Neuronal stem cell (in vitro differentiated cells): ENCODE measurements around the gene ZNF609.

Source experiments
- DNase-seq: peaks from one replicate; pipeline ENCODE4 v3.0.0-alpha.2; 2013; ENCODE audit warnings: low spot score
- H2AFZ ChIP-seq: one replicate; pipeline ENCODE4 v1.6.1; 2013; ENCODE audit warnings: mild to moderate bottlenecking, low read length, inconsistent platforms
- H2AK5ac ChIP-seq: 2 replicates; pipeline ENCODE4 v1.6.1; 2013; ENCODE audit warnings: low read depth, mild to moderate bottlenecking, inconsistent platforms, low read length, moderate library complexity, mixed read lengths
- H2BK120ac ChIP-seq: 2 replicates; pipeline ENCODE4 v1.6.1; 2013; ENCODE audit warnings: low read depth, mild to moderate bottlenecking, inconsistent platforms, low read length, moderate library complexity, mixed read lengths
- H2BK12ac ChIP-seq: one replicate; pipeline ENCODE4 v1.6.1; 2013; ENCODE audit warnings: low read length, inconsistent platforms
- H2BK15ac ChIP-seq: 2 replicates; pipeline ENCODE4 v1.6.1; 2013; ENCODE audit warnings: mild to moderate bottlenecking, low read length, inconsistent platforms, mixed read lengths
- H2BK5ac ChIP-seq: one replicate; pipeline ENCODE4 v1.6.1; 2013; ENCODE audit warnings: inconsistent platforms, mild to moderate bottlenecking, low read length, moderate library complexity
- H3K14ac ChIP-seq: one replicate; pipeline ENCODE4 v1.6.1; 2013; ENCODE audit warnings: low read length, inconsistent platforms
- H3K18ac ChIP-seq: 2 replicates; pipeline ENCODE4 v1.6.1; 2013; ENCODE audit warnings: low read length, inconsistent platforms
- H3K23ac ChIP-seq: 2 replicates; pipeline ENCODE4 v1.6.1; 2013; ENCODE audit warnings: low read depth, mild to moderate bottlenecking, mixed read lengths, low read length, inconsistent platforms; ENCODE audit not compliant: poor library complexity
- H3K27ac ChIP-seq: replicated peaks from 3 replicates; pipeline ENCODE4 v1.5.1; 2013; ENCODE audit warnings: low read length, inconsistent platforms
- H3K27me3 ChIP-seq, 3 experiments: 2 replicates each; pipeline ENCODE4 v1.6.1; 2013; ENCODE audit warnings: low read length in 3 of 3, mild to moderate bottlenecking in 2 of 3, inconsistent platforms in 1 of 3, low read depth in 1 of 3, mixed read lengths in 1 of 3, moderate library complexity in 1 of 3; ENCODE audit not compliant: control insufficient read depth in 3 of 3, insufficient read depth in 3 of 3
- H3K36me3 ChIP-seq, 2 donors: replicated peaks in 1 of 2; 2 replicates each; pipeline ENCODE4 v1.6.1; 2013; ENCODE audit warnings: low read length in 2 of 2; ENCODE audit not compliant: control insufficient read depth in 2 of 2, insufficient read depth in 2 of 2
- H3K4ac ChIP-seq: 2 replicates; pipeline ENCODE4 v1.6.1; 2013; ENCODE audit warnings: inconsistent platforms, mild to moderate bottlenecking, low read length, moderate library complexity
- H3K4me1 ChIP-seq, 2 donors: 1 replicate in 1 of 2; 2 replicates in 1 of 2; pipeline ENCODE4 v1.6.1; 2013; ENCODE audit warnings: low read length in 2 of 2, low read depth in 1 of 2; ENCODE audit not compliant: control insufficient read depth in 2 of 2, insufficient read depth in 1 of 2
- H3K4me2 ChIP-seq: one replicate; pipeline ENCODE4 v1.6.1; 2013; ENCODE audit warnings: mild to moderate bottlenecking, low read length, inconsistent platforms; ENCODE audit not compliant: insufficient read depth, poor library complexity, severe bottlenecking
- H3K4me3 ChIP-seq, 2 donors: 2 replicates each; pipeline ENCODE4 v1.5.1; 2013; ENCODE audit warnings: low read length in 2 of 2, mild to moderate bottlenecking in 2 of 2, inconsistent platforms in 1 of 2, moderate library complexity in 1 of 2
- H3K79me1 ChIP-seq: one replicate; pipeline ENCODE4 v1.6.1; 2013; ENCODE audit warnings: low read depth, mild to moderate bottlenecking, inconsistent platforms, low read length, moderate library complexity
- H3K9ac ChIP-seq: one replicate; pipeline ENCODE4 v1.6.1; 2013; ENCODE audit warnings: mild to moderate bottlenecking, low read depth, low read length, inconsistent platforms; ENCODE audit not compliant: poor library complexity
- H3K9me3 ChIP-seq, 2 donors: replicated peaks in 1 of 2; 2 replicates each; pipeline versions ENCODE3 to v1.6.1; 2013; ENCODE audit warnings: low read length in 2 of 2, mild to moderate bottlenecking in 2 of 2, inconsistent platforms in 1 of 2, low read depth in 1 of 2, mixed read lengths in 1 of 2, moderate library complexity in 1 of 2; ENCODE audit not compliant: control insufficient read depth in 2 of 2, insufficient read depth in 1 of 2
- H4K8ac ChIP-seq: one replicate; pipeline ENCODE4 v1.6.1; 2013; ENCODE audit warnings: low read depth, mild to moderate bottlenecking, inconsistent platforms, low read length, moderate library complexity
- H4K91ac ChIP-seq: one replicate; pipeline ENCODE4 v1.6.1; 2013; ENCODE audit warnings: low read length, low read depth, mild to moderate bottlenecking, inconsistent platforms; ENCODE audit not compliant: poor library complexity
- WGBS, 2 donors: extraction: QIAGEN DNeasy Blood & Tissue Kit; methylation state at CpG; one replicate each; pipeline ENCODE4 v1.1.7; 2013; ENCODE audit warnings: missing lambda C conversion rate in 2 of 2, mixed read lengths in 1 of 2; ENCODE audit not compliant: insufficient read length in 2 of 2, insufficient replicate concordance in 1 of 2; ENCODE audit errors: extremely low coverage in 2 of 2; 5-methylcytosine and 5-hydroxymethylcytosine counted together

The ZNF609 gene

DNA sequence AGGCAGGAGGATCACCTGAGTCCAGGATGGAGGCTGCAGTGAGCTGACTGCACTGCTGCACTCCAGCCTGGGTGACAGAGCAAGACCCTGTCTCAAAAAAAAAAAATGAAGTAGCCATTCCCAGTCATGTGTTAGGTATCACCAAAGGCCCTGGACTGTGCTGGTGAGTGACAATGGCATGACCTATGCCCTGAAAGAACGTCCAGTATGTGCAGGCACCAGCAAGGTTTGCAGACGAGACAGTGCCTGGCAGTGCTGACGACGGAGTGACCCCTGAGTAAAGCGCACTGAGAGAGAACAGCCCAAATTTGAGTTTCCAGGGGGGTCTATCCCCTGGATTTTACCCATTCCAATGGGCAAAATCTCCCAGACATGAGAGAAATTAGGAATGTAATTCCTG lies 269.8 kb downstream of the ZNF609 start:
- peaks cover 0 to 2% of the 10 kb centered on the region in 2 donors for H3K4me1 ChIP-seq
- H3K4me3 ChIP-seq: no peak overlapping the region
- WGBS, 2 donors: no CpG with 5 or more reads among the region's 5 CpGs
- no peaks in the 10 kb centered on the region for H3K9me3 ChIP-seq
- no peak overlapping the region for H4K8ac ChIP-seq
- no peak overlapping the region for H2BK5ac ChIP-seq
- no peak overlapping the region for H3K18ac ChIP-seq
- H2BK12ac ChIP-seq: no peak overlapping the region
- no peak for DNase-seq
- H2BK15ac ChIP-seq: no peak overlapping the region
- H4K91ac ChIP-seq: no peak overlapping the region
- no peak overlapping the region for H3K14ac ChIP-seq
- H3K4ac ChIP-seq: no peak overlapping the region
- no peak overlapping the region for H3K4me2 ChIP-seq
- no peak overlapping the region for H3K27ac ChIP-seq
- no peak overlapping the region for H3K23ac ChIP-seq
- no peak overlapping the region for H3K9ac ChIP-seq
- no peaks in the 10 kb centered on the region for H3K27me3 ChIP-seq
- H2AK5ac ChIP-seq: no peak overlapping the region
- H3K79me1 ChIP-seq: no peaks in the 10 kb centered on the region
- H3K36me3 ChIP-seq: peaks cover 0 to 10% of the 10 kb centered on the region in 2 donors
- no peak overlapping the region for H2BK120ac ChIP-seq
- no peak overlapping the region for H2AFZ ChIP-seq

DNA sequence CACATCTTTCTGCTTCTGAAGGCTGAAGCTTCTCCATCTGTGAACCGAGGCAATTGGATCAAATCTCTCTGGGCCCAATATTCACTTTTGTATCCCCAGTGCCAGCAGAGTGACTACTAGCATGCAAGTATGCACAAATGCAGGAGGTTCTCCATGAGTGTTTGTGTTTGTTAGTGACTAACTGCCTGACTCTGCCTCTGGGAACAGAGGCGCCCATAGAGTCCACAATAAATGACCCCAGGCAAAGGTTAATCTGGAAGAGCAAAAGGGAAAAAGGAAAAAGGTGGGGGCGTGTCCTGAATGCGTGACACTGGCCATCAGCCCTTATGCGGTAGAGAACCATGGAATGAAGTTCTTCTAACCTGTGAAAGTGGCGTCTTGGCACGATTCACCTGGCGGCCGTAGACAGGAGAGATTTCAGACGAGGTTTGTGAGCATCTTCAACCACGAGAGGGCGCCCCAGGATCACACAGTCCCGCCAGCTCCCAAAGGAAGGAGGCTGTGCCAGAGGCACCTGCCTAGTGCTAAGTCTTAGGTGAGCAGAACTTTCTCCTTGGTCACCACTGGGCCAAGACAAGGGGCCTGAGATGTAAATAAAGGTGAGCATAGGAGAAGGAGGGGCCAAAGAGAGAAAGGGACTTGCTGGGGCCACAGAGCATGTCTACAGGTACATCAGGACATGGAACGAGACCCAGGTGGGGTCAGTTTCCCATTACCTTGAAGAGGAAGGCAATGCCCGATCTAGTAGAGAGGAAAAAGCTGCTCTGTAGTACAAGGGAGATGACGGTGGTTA lies 270.8 kb downstream of the ZNF609 start:
- Histone ChIP-seq H3K9ac (no peak overlapping the region), H3K9me3 (no peaks in the 10 kb centered on the region), H3K23ac (no peak overlapping the region), H3K36me3 (peaks cover 0 to 10% of the 10 kb centered on the region in 2 donors), H3K4me3 (no peak overlapping the region), H4K91ac (no peak overlapping the region), H2BK5ac (no peak overlapping the region), H2BK12ac (no peak overlapping the region), H2BK15ac (no peak overlapping the region), H2BK120ac (no peak overlapping the region), H3K18ac (no peak overlapping the region), H3K79me1 (no peaks in the 10 kb centered on the region), H3K4me2 (no peak overlapping the region), H4K8ac (no peak overlapping the region), H2AK5ac (no peak overlapping the region), H3K14ac (no peak overlapping the region), H3K27me3 (no peaks in the 10 kb centered on the region), H3K4ac (no peak overlapping the region), H3K27ac (no peak overlapping the region), H2AFZ (no peak overlapping the region), H3K4me1 (peaks cover 0 to 6% of the 10 kb centered on the region in 2 donors)
- WGBS, 2 donors: no CpG with 5 or more reads among the region's 16 CpGs
- peak; percentile 82 for DNase-seq

DNA sequence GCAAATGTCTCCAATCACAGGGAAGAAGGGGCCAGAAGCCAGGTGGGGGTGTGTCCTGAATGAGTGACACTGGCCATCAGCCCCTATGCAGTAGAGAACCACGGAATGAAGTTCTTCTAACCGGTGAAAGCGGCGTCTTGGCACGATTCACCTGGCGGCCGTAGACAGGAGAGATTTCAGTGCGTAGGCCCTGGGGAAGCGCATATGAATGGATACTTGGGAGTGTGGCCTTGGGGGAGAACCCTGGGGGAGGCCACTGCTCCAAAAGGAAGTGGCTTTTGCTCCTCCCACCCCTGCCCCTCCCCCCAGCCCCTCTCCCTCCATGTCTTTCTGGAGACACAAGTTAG lies 271.4 kb downstream of the ZNF609 start:
- H3K27ac ChIP-seq: no peak overlapping the region
- WGBS, 2 donors: no CpG with 5 or more reads among the region's 9 CpGs
- H3K14ac ChIP-seq: no peak overlapping the region
- H2BK12ac ChIP-seq: no peak overlapping the region
- no peak overlapping the region for H2BK120ac ChIP-seq
- H2AFZ ChIP-seq: no peak overlapping the region
- H3K79me1 ChIP-seq: no peaks in the 10 kb centered on the region
- H3K4me3 ChIP-seq: no peak overlapping the region
- no peak overlapping the region for H4K91ac ChIP-seq
- H2AK5ac ChIP-seq: no peak overlapping the region
- no peak overlapping the region for H3K4me2 ChIP-seq
- no peaks in the 10 kb centered on the region for H3K9me3 ChIP-seq
- H3K9ac ChIP-seq: no peak overlapping the region
- H3K4me1 ChIP-seq: peaks cover 0 to 8% of the 10 kb centered on the region in 2 donors
- H2BK5ac ChIP-seq: no peak overlapping the region
- no peak overlapping the region for H3K23ac ChIP-seq
- no peak overlapping the region for H3K4ac ChIP-seq
- DNase-seq: no peak
- H3K18ac ChIP-seq: no peak overlapping the region
- no peaks in the 10 kb centered on the region for H3K27me3 ChIP-seq
- no peak overlapping the region for H2BK15ac ChIP-seq
- peaks cover 0 to 10% of the 10 kb centered on the region in 2 donors for H3K36me3 ChIP-seq
- no peak overlapping the region for H4K8ac ChIP-seq

DNA sequence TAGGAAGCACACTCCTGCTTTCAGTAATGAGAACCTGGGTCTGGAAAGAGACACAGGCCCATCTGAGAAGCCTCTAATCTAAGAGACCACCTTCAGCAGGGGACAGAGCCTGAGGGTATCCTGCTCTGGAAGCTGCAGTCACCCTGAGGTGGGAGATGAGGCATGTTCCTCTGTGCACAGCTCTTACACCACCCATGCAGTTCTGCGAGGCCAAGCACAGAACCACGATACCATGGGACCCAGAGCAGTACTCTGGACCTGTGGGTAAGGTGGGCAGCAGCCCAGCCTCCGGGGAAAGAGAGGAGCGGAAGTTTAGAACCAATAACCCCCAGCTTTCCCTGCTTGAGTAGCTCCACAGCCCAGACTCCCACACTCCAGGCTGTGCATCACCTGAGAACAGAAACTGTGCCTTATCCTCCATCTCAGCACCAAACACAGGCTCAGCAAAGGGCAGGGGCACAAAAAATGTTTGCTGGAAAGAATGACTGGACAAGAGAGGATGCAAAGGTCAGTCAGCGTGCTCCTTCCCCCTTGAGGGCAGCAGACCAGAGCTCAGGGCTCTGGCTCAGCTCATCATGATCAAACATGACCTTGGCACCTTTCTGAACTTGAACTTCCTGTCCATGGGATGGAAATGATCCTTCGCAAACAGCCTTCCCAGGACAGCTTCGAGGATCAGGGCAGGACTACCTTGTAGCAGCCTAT lies 271.9 kb downstream of the ZNF609 start:
- H4K91ac ChIP-seq: no peak overlapping the region
- H3K27me3 ChIP-seq: no peaks in the 10 kb centered on the region
- no peak overlapping the region for H4K8ac ChIP-seq
- no peak overlapping the region for H3K27ac ChIP-seq
- no peak overlapping the region for H2BK15ac ChIP-seq
- no peaks in the 10 kb centered on the region for H3K9me3 ChIP-seq
- no peak overlapping the region for H3K4me3 ChIP-seq
- peaks cover 0 to 8% of the 10 kb centered on the region in 2 donors for H3K4me1 ChIP-seq
- no peak for DNase-seq
- H2BK12ac ChIP-seq: no peak overlapping the region
- H3K4me2 ChIP-seq: no peak overlapping the region
- H3K79me1 ChIP-seq: no peaks in the 10 kb centered on the region
- H3K9ac ChIP-seq: no peak overlapping the region
- H3K4ac ChIP-seq: no peak overlapping the region
- no peak overlapping the region for H3K14ac ChIP-seq
- no peak overlapping the region for H2AFZ ChIP-seq
- WGBS, 2 donors: no CpG with 5 or more reads among the region's 7 CpGs
- H2BK5ac ChIP-seq: no peak overlapping the region
- H3K18ac ChIP-seq: no peak overlapping the region
- H2BK120ac ChIP-seq: no peak overlapping the region
- H2AK5ac ChIP-seq: no peak overlapping the region
- H3K23ac ChIP-seq: no peak overlapping the region
- peaks cover 0 to 8% of the 10 kb centered on the region in 2 donors for H3K36me3 ChIP-seq
